ENCODE measurements around the gene PRR16.

- TF ChIP-seq CTCF (IDR thresholded peaks at IDR 0.05) (no peak), POLR2AphosphoS5 (IDR thresholded peaks at IDR 0.05) (no peak), POLR2A (IDR thresholded peaks at IDR 0.05) (no peak), EP300 (IDR thresholded peaks at IDR 0.05) (no peak)
Observed at GRCh38 chr5:120550358-120550757, 86.3 kb downstream of the PRR16 start.
